ENCODE results near the gene EGFL7.

DNA sequence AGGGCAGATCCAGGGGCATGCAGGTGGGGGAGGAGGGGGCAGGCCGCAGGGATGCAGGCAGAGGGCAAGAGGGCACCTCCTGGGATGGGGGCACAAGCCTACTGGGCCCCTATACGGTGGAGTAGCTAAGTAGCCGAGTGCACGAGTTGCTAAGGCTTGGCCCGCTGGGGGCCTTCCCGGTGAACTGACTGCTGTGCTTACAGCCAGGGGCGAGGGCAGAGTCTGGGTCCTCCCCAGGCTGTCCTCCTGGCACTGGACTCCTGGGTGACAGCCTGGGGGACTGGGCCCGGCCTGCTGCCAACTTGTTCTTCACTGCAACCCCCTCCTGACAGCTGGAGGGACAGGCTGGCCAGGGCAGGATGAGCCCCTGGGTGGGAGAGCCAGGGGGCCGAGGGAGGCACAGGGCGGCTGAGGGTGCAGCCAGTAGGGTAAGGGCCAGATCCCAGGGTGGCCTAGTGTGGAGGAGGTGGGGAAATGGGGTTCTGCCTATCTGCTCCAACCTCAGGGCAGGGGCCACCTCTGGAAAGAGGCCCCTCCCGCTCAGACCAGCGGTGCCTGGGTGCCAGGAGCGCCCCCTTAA is 1.7 kb upstream of the EGFL7 start:
- no peak for TF ChIP-seq POLR2A (IDR thresholded peaks at IDR 0.05)
- TF ChIP-seq CTCF (IDR thresholded peaks at IDR 0.05 in 8 of 11, conservative IDR thresholded peaks at IDR 0.05 in 3 of 11): no peak
